Activated naive CD8-positive, alpha-beta T cell treated with anti-CD3 and anti-CD28 coated beads, Interleukin-2, amount 50 U/mL, for 16 hours (primary cell): Measurements from ENCODE around the gene PGAP1.

Experiments used
- DNase-seq: peaks from one replicate; pipeline ENCODE4 v3.0.0-alpha.2; 2020; ENCODE audit warnings: low read depth, low spot score

Gene PGAP1, protein sequence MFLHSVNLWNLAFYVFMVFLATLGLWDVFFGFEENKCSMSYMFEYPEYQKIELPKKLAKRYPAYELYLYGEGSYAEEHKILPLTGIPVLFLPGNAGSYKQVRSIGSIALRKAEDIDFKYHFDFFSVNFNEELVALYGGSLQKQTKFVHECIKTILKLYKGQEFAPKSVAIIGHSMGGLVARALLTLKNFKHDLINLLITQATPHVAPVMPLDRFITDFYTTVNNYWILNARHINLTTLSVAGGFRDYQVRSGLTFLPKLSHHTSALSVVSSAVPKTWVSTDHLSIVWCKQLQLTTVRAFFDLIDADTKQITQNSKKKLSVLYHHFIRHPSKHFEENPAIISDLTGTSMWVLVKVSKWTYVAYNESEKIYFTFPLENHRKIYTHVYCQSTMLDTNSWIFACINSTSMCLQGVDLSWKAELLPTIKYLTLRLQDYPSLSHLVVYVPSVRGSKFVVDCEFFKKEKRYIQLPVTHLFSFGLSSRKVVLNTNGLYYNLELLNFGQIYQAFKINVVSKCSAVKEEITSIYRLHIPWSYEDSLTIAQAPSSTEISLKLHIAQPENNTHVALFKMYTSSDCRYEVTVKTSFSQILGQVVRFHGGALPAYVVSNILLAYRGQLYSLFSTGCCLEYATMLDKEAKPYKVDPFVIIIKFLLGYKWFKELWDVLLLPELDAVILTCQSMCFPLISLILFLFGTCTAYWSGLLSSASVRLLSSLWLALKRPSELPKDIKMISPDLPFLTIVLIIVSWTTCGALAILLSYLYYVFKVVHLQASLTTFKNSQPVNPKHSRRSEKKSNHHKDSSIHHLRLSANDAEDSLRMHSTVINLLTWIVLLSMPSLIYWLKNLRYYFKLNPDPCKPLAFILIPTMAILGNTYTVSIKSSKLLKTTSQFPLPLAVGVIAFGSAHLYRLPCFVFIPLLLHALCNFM

DNA sequence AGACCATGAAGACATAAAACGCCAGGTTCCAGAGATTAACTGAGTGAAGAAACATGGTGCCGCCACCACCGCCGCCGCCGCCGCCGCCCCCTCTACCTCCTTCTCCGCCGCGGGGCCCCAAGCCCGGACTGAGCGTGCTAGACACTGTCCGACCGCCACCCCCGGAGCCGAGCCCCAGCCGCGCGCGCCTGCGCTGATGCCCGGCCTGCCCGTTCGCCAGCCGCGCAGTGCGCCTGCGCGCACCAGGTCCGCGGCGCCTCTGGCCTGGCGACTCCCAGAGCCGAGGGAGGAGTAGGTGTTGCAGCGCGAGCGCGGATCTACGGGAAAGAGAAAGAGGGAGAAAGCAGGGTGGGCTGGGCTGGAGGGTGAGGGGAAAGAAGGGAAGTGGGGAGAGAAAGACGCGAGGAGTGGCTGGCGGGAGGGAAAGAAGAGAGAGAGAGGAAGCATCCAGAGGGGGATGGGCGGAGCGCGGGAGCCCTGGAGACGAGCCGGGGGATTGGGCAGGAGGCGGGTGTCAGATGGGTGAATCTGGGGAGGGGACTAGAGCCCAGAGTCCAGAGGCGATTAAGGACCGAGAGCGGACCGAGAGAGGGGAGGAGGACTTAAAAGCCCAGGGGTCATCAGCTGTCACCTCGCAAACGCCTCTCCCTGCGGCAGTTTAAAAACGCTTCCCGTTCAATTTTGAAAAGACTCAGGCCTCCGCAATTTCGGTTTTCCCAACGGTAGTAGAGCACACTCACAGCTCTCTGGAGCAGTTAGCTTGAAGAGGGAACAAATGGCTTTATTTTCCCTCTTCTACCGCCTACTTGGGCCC, at the start of gene PGAP1:
Gene PGAP1, minus strand, starts transcription at position 146 of the 814 bp plus-strand sequence. Its CDS starts 91 bp downstream, at position 55.
- DNase-seq: peak; percentile 71

DNA sequence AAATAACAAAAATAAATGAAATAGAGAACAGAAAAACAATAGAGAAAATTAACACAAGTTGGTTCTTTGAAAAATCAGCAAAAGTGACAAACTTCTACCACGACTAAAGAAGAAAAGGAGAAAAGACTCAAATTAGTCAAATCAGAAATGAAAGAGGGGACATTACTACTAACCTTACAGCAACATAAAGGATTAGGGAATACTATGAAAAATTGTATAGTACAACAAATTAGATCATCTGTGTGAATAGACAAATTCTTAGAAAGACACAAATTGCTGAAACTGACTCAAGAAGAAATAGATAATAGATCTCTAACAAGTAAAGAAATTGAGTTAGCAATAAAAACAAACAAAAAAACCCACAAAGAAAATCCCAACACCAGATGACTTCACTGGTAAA, 48.5 kb upstream of the PGAP1 start:
- DNase-seq: no peak

DNA sequence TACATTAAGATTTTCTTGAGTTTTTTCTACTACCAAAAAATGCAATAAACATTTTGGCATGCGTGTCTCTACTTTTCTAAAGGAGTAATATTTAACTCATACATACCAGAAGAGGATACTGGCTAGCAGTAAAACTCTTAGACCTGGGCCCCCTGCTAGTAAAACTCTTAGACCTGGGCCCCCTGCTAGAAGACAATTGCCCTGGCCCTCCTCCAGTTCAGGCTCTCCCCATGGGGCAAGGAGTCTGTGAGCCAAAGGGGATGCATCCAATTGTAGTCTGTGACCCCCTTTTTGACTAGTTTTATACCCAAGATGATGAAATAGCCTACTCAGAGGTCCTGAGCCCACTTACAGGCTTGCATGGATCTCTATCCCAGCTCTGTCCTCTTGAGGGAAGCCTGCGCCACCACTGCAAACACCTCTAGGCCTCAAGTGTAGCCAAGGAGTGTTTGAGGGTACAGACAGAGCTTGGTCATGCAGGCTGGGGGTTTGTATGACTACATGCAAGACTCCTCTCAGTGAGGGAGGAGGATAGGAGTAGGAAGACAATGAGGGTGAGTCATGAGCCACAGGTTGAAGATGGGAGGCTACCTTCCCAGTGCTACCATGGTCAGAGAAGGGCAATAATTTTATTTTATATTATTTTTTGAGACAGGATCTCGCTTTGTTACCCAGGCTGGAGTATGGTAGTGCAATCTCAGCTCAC, 45.2 kb upstream of the PGAP1 start:
- DNase-seq: no peak

DNA sequence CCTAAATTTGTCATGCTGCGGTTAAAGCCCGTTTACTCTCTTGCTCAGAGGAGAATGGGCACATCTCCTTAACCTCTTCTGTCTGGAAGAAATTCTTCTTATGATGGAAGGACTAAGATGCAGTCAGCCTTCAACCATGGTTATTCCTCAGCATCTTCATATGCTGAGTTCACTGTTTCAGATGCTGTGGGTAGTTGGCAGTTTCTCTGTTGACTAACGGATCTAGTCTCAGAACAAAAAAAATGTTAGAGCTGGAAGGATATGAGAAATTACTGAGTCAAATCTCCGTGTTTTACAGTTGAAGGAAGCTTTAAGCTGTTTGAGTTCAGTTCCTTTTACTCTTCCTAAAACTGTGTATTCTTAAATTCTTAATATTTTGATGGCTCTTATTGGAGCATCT, 43.6 kb upstream of the PGAP1 start:
- no peak for DNase-seq

DNA sequence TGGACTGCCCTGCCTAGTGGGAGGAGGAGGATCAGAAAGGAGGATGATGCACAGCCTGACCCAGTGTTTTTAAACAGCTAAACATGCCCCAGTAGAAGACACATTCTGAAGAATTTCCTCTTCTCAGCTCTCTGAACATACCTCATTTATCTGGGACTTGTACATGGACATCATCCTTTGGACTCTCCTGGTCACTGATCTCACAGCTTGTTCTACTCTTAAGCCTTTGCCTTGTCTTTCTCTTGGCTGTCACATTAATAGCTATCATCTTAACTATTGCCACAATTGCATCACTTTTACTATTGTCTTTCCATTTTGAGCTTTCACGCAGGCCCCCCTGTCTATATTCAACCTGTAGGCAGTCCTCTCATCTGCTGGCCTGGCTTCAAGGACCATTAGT, 42.0 kb upstream of the PGAP1 start:
- DNase-seq: no peak

DNA sequence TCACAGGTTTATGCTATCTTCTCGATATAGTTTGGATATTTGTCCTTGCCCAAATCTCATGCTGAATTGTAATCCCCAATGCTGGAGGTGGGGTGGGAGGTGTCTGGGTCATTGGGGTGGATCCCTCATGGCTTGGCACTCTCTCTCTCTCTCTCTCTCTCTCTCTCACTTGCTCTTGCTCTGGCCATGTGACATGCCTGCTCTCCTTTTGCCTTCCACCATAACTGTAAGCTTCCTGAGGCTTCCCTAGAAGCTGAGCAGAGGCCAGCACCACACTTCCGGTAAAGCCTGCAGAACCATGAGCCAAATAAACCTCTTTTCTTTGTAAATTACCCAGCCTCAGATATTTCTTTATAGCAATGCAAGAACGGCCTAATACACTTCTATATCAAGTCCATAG, 41.3 kb upstream of the PGAP1 start:
- no peak for DNase-seq

DNA sequence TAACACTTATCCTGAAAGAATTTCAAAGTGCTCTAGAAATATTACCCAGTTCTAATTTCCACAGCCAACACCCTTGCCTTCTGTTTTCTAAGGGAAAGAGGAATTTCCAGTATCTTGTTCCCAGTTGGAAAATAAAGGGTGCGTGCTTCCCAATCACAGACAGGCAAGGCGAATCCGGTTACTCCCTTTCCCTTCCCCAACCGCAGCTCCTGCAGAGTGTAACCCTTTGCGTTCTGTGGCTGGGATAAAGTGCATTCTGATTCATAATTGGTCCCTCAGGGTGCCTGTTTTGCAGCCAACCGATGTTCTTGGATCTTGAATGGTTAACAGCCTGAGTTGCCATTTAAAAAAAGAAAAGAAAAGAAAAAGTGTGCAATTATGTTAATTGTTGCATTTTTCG, 40.6 kb upstream of the PGAP1 start:
- DNase-seq: no peak

DNA sequence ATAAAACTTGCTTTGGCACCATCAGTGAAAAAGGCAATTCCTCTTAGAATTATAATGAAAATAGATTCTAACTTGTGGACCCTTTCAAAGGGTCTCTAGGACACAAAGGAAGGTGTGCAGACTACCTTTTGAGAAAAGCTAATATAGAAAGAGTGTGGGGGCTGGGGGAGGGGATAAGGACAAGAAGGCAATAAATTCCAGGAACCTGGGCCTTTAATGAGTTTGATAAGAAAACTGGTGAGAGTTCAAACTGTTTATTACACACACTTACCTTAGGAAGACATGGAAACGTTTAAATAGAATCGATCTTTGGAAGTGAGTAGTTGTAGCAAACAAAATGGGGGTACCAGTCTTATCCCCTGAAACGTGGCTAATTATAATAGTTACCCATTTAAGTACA, 39.6 kb upstream of the PGAP1 start:
- no peak for DNase-seq

DNA sequence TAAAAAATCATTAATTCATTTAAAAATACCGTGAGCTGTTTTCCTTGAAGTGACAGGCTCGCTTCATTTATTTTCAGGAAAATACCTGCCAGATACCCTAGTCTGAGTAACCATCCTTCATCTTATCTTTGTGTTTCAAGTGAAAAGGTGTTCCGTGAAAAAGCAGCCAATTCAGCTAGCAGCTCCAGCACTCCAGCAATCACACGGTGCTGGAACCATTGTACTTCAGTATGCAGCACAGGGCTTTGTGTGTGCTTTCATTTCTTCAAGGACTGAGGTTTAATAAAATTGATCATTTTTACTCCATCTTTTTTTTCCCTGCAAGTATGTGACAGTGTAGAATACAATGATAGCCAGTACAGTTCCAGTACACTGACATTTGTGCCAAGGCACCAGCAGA, 39.1 kb upstream of the PGAP1 start:
- DNase-seq: no peak

DNA sequence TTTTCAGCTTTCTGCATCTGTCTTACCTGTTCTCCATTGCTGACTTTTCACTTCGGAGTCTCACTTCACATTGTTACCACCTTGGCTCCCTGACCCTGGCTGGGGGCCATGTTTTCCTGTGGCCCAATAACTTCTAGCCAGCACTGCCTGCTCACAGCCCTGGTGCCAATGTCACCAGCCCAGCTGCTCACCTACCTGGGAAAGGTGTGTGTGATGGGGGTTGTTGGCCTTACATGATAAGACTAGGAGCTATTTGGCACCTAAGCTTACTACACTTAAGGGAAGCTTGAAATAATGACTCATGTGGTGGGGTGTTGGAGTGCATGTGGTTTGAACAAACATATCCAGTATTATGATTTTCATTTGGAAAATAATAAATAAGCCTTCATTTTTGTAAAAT, 37.5 kb upstream of the PGAP1 start:
- DNase-seq: no peak

DNA sequence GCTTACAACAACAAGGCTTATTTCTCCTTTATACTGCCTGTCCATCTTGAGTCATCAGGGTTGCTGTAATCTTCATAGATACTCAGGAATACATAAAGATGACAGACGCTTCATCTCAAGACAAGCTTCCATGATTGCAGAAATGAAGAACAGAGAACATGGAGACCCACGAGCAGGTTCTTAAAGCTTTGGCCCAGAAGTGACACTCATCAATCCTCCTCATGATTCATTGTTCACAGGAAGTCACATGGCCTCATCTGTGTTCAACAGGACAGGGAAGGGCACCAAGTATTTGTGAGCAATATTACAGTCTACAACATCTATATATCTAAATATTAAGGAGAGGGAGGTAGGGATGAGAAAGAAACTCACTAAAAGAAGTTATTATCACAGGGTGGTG, 36.5 kb upstream of the PGAP1 start:
- no peak for DNase-seq

DNA sequence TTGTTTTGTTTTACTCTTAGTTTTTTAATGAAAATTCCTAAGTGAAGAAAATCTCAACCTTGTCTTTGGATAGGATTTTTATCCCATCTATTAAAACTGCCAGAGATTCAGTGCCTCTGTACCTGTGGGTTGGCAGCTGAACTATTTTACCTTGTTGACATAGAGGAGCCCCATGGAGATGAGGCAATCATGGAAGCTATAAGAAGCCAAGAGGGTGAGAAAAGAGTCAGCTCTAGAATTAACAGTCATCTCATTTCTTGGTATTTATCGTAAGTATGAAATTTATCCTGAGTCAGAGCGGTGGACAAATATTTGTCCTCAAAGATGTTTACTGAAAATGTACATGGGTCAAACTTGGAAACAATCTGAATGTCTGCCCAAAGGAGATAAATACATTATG, 35.8 kb upstream of the PGAP1 start:
- no peak for DNase-seq

DNA sequence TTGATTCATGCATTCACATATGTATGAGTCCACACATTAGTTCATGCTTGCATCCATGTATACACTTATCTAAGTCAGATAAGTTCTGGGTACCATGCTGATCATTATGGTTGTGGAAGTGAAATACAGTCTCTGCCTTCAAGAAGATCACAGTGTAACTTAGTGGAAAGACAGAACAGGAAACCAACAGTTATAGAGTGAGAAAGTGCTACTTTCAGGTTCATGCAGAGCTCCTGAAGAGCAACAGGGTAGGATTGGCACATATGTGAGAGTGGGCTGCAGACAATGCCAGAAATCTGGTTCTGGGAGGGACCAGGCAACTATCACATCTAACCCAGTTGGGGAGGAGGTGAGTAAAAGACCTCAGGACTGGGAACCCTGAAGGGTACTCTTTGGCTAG, 35.4 kb upstream of the PGAP1 start:
- no peak for DNase-seq

DNA sequence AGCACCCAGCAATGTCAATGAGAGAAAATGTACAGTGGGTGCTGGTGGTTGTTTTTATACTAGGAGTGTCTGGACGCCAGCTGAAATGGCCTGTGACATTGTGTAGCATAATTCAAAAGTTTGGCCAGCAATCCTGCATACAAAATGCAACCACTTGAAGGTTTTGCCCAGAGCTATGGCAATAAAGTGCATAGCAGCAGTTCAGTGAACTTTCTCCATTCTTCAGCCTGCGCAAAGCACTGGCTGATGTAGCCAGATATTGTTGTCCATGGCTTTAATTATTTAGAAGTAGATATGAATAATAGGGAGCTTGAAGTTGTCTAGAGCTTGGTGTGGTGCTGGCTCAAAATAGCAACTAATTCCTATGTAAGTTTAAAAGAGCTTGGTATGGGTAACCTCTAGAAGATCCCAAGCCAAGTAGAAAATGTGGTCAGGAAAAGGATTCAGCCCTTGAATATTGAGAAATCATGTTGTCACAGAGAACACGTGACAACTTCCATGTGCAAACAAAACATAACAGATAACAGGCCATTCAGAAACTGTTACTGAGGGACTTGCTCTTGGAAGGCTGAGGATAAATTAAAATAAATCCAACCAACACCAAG, 33.3 kb upstream of the PGAP1 start:
- no peak for DNase-seq

DNA sequence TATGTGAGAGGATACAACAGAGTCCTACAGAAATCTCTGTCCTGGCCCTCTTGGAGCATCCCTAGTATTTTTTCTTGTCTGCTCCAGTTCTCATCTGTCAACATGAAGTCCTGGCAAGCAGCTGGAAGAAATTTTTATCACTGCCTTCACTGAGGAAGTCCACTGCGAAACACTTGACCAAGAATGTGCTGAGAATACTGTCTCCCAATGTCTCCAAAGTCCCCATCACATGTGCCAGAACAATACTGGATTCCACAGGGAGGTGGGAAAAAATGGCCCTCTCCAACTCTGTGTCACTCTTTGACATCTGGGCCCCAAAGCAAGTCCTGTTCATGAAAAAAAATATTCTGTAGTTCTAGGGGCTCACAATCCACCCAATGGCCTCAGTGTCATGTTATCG, 32.8 kb upstream of the PGAP1 start:
- no peak for DNase-seq

DNA sequence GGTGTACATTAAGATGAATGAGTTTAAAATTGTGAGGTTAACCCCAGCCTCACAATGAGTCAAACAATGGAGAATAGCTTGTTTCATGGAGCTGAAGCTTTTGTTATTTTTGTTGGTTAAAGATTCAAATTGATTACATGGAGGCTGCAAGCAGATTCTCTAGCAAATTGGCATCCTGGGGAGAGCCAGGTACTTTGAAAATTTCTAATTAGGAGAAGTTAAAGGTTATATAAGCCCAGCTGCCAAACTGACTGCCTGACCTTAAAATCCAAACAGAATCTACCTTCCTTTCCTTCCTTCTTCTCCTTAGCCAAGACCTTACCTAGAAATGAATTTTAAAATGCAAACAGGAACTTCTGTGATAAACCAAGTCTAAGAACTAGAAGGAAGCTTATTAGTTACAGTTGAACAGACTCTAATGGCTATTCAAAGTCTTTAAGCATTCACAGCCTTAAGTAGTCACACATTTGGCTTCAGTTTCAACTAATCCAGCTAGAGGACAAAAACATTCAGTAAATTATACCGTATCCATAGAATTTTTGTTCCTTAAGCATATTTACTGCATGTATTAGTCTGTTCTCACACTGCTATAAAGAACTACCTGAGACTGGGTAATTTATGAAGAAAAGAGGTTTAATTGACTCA, 31.5 kb upstream of the PGAP1 start:
- no peak for DNase-seq

DNA sequence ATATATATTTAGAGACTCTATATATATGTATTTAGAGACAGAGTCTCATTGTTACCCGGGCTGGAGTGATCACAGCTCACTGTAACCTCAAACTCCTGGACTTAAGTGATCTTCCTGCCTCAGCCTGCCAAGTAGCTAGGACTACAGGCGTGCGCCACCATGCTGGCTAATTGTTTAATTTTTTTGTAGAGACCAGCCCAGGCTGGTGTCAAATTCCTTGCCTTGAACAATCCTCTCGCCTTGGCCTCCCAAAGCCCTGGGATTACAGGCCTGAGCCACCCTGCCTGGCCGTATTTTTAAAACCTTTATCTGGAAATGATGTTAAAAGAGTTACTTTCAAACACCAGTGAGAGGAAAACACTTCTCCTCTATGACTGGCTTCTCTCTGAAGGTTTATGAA, 30.9 kb upstream of the PGAP1 start:
- no peak for DNase-seq

DNA sequence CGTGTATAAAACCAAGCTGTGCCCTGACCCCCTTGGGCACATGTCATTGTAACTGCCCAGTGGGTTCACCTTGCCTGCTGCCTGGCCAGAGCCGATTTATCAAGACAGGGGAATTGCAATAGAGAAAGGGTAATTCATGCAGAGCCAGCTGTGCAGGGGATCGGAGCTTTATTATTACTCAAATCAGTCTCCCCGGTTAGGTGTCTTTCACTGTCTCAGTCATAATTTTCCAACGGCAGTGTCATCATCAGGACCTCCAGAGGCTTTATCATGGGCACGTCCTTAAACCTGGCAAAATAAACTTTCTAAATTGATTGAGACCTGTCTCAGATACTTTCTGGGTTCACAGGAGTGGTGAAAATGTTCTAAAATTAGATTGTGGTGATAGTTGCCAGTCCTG, 29.6 kb upstream of the PGAP1 start:
- no peak for DNase-seq

DNA sequence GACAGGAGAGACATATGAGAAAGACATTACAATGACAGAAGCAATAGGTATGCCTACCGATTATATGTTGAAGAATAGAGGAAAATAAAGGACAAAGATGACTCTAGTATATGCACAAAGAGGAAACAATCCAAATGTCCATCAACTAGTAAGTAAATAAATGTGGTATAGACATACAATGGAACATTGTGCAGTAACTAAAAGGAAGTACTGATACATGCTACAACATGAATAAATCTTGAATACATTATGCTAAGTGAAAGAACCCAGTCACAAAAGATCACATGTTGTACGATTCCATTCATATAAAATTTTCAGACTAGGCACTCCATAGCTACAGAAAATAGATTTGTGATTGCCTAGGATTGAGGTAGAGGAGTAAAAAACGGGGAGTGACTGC, 28.5 kb upstream of the PGAP1 start:
- DNase-seq: no peak

DNA sequence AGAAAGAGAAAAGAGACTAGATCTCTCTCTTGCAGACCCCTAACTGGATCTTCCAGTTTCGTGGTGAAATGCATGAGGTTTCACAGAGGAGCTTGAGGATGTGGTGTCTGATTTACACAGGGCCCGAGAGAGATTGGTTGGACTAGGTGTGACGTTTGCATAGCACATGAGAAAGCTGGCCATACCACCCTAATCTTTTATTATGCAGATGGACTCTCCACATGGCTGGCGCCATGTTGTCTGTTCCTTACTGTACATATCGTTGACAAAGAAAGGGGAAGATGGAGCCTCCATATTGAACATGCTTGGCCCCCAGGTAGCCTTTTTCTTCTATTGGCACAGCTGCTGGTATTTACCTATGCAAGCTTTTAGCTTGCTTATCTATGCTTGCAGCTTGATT, 27.5 kb upstream of the PGAP1 start:
- no peak for DNase-seq
